Mesothelial cell of epicardium (in vitro differentiated cells): ENCODE data around the gene TMED7. TPM values are rescaled to one million over a fixed set of nuclear protein-coding genes. Genes with fewer than 3 reads are reported as not detected.
A peak's percentile ranks its signal among the peaks of the same experiment; 100 is the strongest.

ENCODE experiments used
- DNase-seq, 2 experiments: peaks; one replicate each; pipeline ENCODE4 v3.0.0; 2021; ENCODE audit warnings: low spot score in 2 of 2; ENCODE audit not compliant: unreplicated experiment in 2 of 2
- H3K27ac Mint-ChIP-seq: 2 replicates; pipeline ENCODE4 v1.8.0; 2021; ENCODE audit warnings: mixed read lengths
- H3K27me3 Mint-ChIP-seq: 2 replicates; pipeline ENCODE4 v1.8.0; 2021; ENCODE audit warnings: low read depth, mixed read lengths
- H3K36me3 Mint-ChIP-seq: 2 replicates; pipeline ENCODE4 v1.8.0; 2021; ENCODE audit warnings: mixed read lengths
- H3K4me1 Mint-ChIP-seq: 2 replicates; pipeline ENCODE4 v1.8.0; 2021; ENCODE audit warnings: mixed read lengths
- H3K4me3 Mint-ChIP-seq: 2 replicates; pipeline ENCODE4 v1.8.0; 2021; ENCODE audit warnings: mild to moderate bottlenecking, moderate library complexity, mixed read lengths
- H3K9me3 Mint-ChIP-seq: 2 replicates; pipeline ENCODE4 v1.8.0; 2021; ENCODE audit warnings: mixed read lengths
- CTCF ChIP-seq: fragments of 200-600 bp; sonication (generic); IDR thresholded peaks from one replicate; pipeline ENCODE4 v1.5.0; 2021; ENCODE audit warnings: antibody characterized with exemption; ENCODE audit not compliant: unreplicated experiment
- total RNA-seq: library from RNA; stranded (reverse); gene quantifications from 3 replicates; pipeline ENCODE4 v1.2.1, GENCODE V29; 2021

The TMED7 gene
- total RNA-seq, 1 donor from 2014 or later: 73.3 TPM

- TF ChIP-seq CTCF: no peak
- Mint-ChIP-seq H3K27me3 (peaks cover 21% of the 10 kb centered on the region), H3K36me3 (no peaks in the 10 kb centered on the region), H3K27ac (no peak overlapping the region), H3K4me1 (peaks cover 3% of the 10 kb centered on the region), H3K4me3 (no peak overlapping the region), H3K9me3 (no peaks in the 10 kb centered on the region)
- DNase-seq: no peak
These were observed 13.5 kb upstream of the TMED7 start for GRCh38 chr5:115639377-115639776.

GRCh38 chr5:115637507-115637906 lies 11.7 kb upstream of the TMED7 start:
- DNase-seq: no peak
- no peak for TF ChIP-seq CTCF

GRCh38 chr5:115636008-115636407 lies 10.2 kb upstream of the TMED7 start:
- TF ChIP-seq CTCF: no peak
- H3K27ac Mint-ChIP-seq: no peak overlapping the region
- peaks cover 15% of the 10 kb centered on the region for H3K27me3 Mint-ChIP-seq
- no peak overlapping the region for H3K4me3 Mint-ChIP-seq
- no peaks in the 10 kb centered on the region for H3K36me3 Mint-ChIP-seq
- H3K4me1 Mint-ChIP-seq: peaks cover 11% of the 10 kb centered on the region
- H3K9me3 Mint-ChIP-seq: no peaks in the 10 kb centered on the region
- DNase-seq: no peak

More at GRCh38 chr5:115637507-115637906, 11.7 kb upstream of the TMED7 start:
- H3K9me3 Mint-ChIP-seq: no peaks in the 10 kb centered on the region
- no peak overlapping the region for H3K4me3 Mint-ChIP-seq
- no peak overlapping the region for H3K27ac Mint-ChIP-seq
- peaks cover 11% of the 10 kb centered on the region for H3K4me1 Mint-ChIP-seq
- peaks cover 18% of the 10 kb centered on the region for H3K27me3 Mint-ChIP-seq
- H3K36me3 Mint-ChIP-seq: no peaks in the 10 kb centered on the region

GRCh38 chr5:115634343-115635132 lies 8.7 kb upstream of the TMED7 start:
- Mint-ChIP-seq H3K4me3 (peak overlapping the region; percentile 60), H3K9me3 (no peaks in the 10 kb centered on the region), H3K27me3 (peaks cover 15% of the 10 kb centered on the region), H3K27ac (peak overlapping the region; percentile 72), H3K36me3 (no peaks in the 10 kb centered on the region), H3K4me1 (peaks cover 11% of the 10 kb centered on the region)
- DNase-seq: peak; percentile 71 to 90
- peak; percentile 92 for TF ChIP-seq CTCF

GRCh38 chr5:115629903-115630302 lies 4.1 kb upstream of the TMED7 start:
- H3K9me3 Mint-ChIP-seq: no peaks in the 10 kb centered on the region
- H3K27ac Mint-ChIP-seq: no peak overlapping the region
- no peaks in the 10 kb centered on the region for H3K36me3 Mint-ChIP-seq
- peaks cover 12% of the 10 kb centered on the region for H3K4me1 Mint-ChIP-seq
- peaks cover 1% of the 10 kb centered on the region for H3K27me3 Mint-ChIP-seq
- DNase-seq: no peak
- TF ChIP-seq CTCF: no peak
- H3K4me3 Mint-ChIP-seq: no peak overlapping the region
